Endothelial cell of umbilical vein (primary cell): ENCODE measurements around the gene GRM4.

Experiments used
- EZH2 ChIP-seq: IDR thresholded peaks from 2 replicates; pipeline ENCODE4 v1.6.1; 2012; ENCODE audit warnings: borderline replicate concordance, low read depth, mild to moderate bottlenecking, moderate library complexity, low read length, inconsistent platforms; ENCODE audit not compliant: severe bottlenecking
- FOS ChIP-seq: IDR thresholded peaks from 2 replicates; pipeline ENCODE4 v1.6.1; 2011; ENCODE audit warnings: mild to moderate bottlenecking, low read length, moderate library complexity, borderline replicate concordance; ENCODE audit not compliant: insufficient read depth
- GATA2 ChIP-seq: IDR thresholded peaks from 2 replicates; pipeline ENCODE4 v1.7.0; 2011; ENCODE audit warnings: low read depth, mild to moderate bottlenecking, moderate library complexity, mixed read lengths, low read length; ENCODE audit not compliant: insufficient read length, insufficient read depth
- JUN ChIP-seq: IDR thresholded peaks from 2 replicates; pipeline ENCODE4 v1.6.1; 2011; ENCODE audit warnings: borderline replicate concordance, low read depth; ENCODE audit not compliant: insufficient read length, insufficient read depth
- MAX ChIP-seq: IDR thresholded peaks from 2 replicates; pipeline ENCODE4 v1.6.1; 2011; ENCODE audit not compliant: insufficient read depth, insufficient read length
- MYC ChIP-seq: IDR thresholded peaks from one replicate; pipeline ENCODE4 v1.6.1; 2011; ENCODE audit warnings: mild to moderate bottlenecking, low read depth, low read length
- POLR2A ChIP-seq: IDR thresholded peaks from 2 replicates; pipeline ENCODE4 v1.6.1; 2012; ENCODE audit warnings: low read depth, mild to moderate bottlenecking, control low read depth, low read length
- POLR2AphosphoS5 ChIP-seq: IDR thresholded peaks from 2 replicates; pipeline ENCODE4 v1.6.1; 2012; ENCODE audit warnings: low read depth, mild to moderate bottlenecking, control low read depth, low read length, moderate library complexity; ENCODE audit not compliant: insufficient read depth
- TF ChIP-seq, protein P1 (sequence below), 2 donors: IDR thresholded peaks; 1 replicate in 1 of 2; 2 replicates in 1 of 2; pipeline ENCODE4 v1.5.1; 2011; ENCODE audit warnings: low read length in 2 of 2, mild to moderate bottlenecking in 2 of 2, moderate library complexity in 2 of 2, control low read depth in 1 of 2, inconsistent platforms in 1 of 2, low read depth in 1 of 2; ENCODE audit not compliant: insufficient read depth in 1 of 2; ENCODE audit errors: extremely low read depth in 1 of 2

DNA sequence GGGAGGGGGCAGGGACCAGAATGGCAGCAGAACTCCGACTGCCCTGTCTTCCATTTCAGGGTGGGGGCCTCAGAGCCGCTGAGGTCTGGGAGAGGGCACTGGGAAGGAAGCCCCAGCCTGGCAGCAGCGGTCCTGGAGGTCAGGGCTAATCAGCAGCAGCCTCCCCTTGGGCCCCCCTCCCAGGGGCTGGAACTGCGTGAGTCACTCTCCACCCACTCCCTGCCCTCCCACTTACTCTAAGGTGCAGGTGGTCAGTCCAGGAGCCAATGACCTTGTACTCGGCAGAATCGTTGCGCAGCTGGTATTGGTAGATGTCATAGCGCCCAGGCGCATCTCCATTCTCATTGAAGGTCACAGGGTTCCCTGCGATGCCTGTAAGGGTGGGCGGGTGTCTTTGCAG lies 105.9 kb downstream of the GRM4 start:
- TF ChIP-seq, protein P1, sequence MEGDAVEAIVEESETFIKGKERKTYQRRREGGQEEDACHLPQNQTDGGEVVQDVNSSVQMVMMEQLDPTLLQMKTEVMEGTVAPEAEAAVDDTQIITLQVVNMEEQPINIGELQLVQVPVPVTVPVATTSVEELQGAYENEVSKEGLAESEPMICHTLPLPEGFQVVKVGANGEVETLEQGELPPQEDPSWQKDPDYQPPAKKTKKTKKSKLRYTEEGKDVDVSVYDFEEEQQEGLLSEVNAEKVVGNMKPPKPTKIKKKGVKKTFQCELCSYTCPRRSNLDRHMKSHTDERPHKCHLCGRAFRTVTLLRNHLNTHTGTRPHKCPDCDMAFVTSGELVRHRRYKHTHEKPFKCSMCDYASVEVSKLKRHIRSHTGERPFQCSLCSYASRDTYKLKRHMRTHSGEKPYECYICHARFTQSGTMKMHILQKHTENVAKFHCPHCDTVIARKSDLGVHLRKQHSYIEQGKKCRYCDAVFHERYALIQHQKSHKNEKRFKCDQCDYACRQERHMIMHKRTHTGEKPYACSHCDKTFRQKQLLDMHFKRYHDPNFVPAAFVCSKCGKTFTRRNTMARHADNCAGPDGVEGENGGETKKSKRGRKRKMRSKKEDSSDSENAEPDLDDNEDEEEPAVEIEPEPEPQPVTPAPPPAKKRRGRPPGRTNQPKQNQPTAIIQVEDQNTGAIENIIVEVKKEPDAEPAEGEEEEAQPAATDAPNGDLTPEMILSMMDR (IDR thresholded peaks at IDR 0.05; ENCODE audit: extremely low read depth in 1 of 2, insufficient read depth in 1 of 2, low read depth in 1 of 2, low read length in 2 of 2) = no peak
- TF ChIP-seq POLR2A = no peak
- TF ChIP-seq POLR2AphosphoS5 = no peak
- no peak for TF ChIP-seq MAX
- TF ChIP-seq EZH2 = no peak
- TF ChIP-seq GATA2 = no peak
- TF ChIP-seq MYC = no peak
- TF ChIP-seq JUN = no peak
- TF ChIP-seq FOS = no peak
